T-helper 22 cell (primary cell): ENCODE measurements around the gene KIF4A.
"Not testable (repeated sequence)": the region's sequence is repeated elsewhere in the genome, so short reads cannot be mapped to it uniquely, and the experiment has no call there.

ENCODE experiments used
- DNase-seq: peaks from one replicate; pipeline ENCODE4 v3.0.0-alpha.2; 2020; ENCODE audit warnings: low read depth

KIF4A gene

DNA sequence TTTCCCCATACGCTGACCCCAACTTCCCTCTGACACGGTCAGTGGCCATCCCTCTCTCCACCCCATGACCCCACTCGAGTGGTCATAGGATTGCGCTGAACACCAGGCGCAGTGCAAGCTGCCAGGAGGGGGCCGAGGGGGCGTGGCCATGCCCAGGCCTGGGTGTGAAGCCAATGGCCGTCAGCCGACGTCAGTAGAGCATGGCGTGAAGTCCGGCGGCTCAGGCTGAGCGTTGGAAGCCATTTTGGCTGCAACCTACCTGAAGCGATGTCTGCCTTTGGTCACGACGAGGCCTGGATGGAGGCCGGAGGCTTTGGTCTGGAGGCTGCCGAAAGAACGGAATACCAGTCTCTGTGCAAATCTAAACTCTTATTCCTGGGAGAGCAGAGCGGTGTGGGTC lies 8.0 kb upstream of the KIF4A start, which contains the start of gene RAB41:
Gene RAB41, plus strand, starts transcription at position 222 of the 400 bp plus-strand sequence. Its CDS starts 46 bp downstream, at position 268.
- DNase-seq = no peak

DNA sequence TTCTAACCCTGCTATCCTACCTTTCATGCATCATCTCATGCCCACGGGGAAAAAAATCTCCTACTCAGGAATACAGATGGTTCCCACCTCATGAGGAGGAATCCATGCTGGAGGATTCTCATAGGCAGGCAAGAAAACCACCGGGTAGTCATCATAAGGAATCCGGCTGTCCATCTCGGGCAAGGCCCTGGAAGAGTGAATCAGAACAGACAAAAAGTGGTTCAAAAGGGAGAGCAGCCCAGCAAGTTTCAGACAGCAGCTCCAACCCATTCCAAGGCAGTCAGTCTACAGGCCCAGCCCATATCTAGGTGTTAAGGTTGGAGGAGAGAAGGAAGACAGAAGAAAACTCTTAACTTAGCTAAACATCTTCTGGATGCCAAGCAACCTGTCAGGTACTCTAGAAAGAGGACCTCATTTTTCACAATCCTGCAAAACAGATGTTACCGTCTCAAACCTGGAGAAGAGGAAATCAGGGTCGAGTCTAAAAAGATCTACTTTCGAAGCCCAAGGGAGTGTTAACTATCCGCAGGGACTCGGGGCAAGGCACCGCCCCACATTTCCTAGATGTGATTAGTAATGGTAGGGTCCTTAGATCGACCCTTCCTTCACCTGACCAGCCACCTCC lies 624 bp upstream of the KIF4A start:
- DNase-seq = no peak

DNA sequence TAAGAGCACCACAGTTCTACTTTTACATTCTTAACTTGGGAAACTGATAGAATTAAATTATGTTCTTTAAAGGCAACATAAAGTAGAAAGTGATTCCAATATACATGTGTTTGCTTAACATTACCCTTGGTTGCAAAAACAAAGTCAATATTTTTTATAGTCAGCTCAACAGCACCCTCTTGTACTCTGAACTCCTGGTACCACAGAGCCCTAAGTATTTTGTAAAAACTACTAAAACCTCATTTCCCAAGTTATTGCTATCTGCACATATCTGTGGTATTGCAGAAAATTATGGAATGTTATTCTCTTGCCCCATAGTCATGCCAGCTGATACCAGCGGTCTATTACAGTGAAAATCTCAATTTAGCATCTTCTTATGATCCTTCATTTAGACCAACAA lies 2.9 kb downstream of the KIF4A start:
- no peak for DNase-seq

DNA sequence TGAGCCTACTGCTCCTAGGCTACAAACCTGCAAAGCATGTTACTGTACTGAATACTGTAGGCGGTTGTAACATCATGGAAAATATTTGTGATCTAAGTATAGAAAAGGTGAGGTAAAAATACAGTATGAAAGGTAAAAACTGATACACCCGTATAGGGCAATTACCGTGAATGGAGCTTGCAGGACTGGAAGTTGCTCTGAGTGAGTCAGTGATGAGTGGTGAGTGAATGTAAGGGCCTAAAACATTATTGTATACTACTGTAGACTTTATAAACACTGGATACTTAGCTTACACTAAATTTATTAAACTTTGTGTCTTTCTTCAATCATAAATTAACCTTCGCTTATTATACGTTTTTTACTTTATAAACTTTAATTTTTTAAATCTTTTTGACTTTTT lies 3.7 kb downstream of the KIF4A start:
- no peak for DNase-seq

GRCh38 chrX:70301716-70302115 lies 11.8 kb downstream of the KIF4A start:
- no peak for DNase-seq

DNA sequence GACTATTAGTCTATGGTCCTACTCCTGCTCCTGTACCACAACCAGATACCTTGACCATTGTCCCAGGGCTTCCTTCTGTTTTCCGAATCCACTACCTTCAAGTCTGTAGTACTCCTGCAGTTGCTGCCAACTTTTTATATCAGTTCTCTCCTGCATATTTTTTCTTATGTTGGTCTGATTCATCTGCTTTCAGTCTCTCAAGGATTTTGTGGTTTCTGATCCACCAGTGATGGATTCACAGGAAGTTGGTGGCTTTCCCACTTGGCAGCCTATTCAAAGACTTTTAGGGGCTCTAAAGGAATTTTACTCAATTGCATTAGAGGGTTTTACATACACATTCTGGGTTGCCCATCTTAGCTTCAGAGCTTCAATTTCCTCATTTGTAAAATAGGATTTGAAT lies 23.6 kb downstream of the KIF4A start:
- DNase-seq = no peak

DNA sequence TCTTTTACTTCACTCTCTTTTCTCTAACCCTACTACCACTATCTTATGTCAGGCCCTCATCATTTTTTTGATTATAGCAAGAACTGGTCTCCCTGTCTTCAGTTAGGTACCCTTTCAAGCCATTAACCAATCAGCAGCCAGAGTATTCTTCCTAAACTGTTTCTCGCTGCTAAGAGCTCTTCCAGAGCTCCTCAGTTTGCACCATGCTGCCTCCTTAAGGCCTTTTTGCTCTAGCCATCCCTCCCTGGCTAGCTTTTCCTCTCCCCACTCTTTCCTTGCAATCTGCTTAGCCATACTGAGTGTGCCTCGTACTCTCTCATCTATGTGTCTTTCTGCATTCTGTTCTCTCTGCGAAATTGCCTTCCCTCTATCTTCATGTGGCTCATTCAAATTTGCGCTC lies 32.9 kb downstream of the KIF4A start:
- no peak for DNase-seq

- DNase-seq = not testable (repeated sequence)
Observed at GRCh38 chrX:70323628-70324027, 33.7 kb downstream of the KIF4A start.

DNA sequence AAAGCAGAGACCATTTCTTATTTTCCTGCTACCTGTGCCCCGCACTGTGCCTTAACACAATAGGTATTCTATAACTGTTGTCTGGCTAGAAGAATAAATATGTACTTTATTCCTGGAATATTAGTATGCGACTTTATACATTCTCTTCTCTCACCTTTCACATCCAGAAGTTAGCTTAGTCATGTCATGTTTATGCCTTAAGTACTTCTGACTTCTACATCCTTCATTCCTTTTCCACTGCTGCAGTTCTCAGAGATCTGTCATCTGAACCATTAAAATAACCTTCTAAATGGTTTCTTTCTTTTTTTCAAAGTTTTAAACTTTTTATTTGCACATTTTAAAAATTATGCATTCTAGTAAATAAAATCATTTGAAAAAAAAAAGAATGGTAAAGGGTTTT lies 34.4 kb downstream of the KIF4A start:
- DNase-seq = no peak

GRCh38 chrX:70331161-70331560 lies 41.3 kb downstream of the KIF4A start:
- no peak for DNase-seq

GRCh38 chrX:70332600-70332999 lies 42.7 kb downstream of the KIF4A start:
- DNase-seq = no peak

DNA sequence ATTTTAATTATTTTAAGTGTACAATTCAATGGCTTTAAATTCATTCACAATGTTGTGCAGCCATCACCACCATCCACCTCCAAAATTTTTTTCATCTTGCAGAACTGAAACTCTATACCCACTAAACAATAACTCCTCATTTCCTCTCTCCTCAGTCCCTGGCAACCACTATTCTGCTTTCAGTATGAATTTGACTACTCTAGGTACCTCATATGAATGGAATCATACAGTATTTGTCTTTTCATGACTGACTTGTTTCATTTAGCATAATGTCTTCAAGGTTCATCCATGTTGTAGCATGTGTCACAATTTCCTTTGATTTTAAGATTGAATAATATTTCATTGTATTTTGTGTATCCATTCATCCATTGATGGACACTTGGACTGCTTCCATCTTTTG lies 46.9 kb downstream of the KIF4A start:
- DNase-seq = no peak

DNA sequence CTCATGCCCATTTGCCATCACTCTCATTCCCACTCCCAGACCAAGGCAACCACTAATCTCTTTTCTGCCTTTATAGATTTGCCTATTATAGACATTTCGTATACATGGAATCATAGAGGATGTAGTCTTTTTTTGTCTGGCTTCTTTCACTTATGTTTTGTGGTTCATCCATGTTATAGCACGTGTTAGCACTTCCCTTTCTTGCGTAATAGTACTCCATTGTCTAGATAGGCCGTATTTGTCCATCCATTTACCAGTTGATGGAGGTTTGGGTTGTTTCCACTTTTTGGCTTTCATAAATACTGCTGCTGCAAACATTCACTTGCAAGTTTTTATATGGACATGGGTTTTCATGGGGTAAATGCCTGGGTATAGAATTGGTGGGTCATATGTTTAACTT lies 48.4 kb downstream of the KIF4A start:
- no peak for DNase-seq

DNA sequence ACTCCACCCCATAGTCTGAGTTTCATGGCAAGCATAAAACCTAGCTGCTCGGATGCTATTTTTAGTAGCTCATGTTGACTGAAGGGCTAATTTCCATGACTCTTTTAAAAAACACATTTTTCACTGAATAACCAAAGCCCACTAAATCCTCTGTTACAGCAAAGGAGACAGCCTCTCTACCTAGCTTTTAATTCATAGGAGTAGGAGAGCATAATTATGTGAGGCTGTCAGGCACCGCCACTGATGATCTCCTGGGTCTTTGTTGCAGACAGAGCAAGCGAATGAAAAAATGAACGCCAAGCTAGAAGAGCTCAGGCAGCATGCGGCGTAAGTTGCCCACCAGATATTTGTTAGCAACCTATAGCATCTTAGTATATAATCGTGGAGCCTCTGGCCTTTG lies 53.5 kb downstream of the KIF4A start:
- DNase-seq = no peak

GRCh38 chrX:70346418-70347070 lies 56.6 kb downstream of the KIF4A start:
- no peak for DNase-seq

DNA sequence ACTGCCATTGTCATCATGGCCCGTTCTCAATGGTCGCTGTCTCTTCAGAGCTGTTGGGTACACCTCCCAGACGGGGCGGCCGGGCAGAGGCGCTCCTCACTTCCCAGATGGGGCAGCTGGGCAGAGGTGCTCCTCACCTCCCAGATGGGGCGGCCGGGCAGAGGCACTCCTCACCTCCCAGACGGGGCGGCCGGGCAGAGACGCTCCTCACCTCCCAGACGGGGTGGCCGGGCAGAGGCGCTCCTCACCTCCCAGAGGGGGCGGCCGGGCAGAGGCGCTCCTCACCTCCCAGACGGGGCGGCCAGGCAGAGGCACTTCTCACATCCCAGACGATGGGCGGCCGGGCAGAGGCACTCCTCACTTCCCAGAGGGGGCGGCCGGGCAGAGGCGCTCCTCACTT lies 58.9 kb downstream of the KIF4A start:
- DNase-seq = not testable (repeated sequence)

DNA sequence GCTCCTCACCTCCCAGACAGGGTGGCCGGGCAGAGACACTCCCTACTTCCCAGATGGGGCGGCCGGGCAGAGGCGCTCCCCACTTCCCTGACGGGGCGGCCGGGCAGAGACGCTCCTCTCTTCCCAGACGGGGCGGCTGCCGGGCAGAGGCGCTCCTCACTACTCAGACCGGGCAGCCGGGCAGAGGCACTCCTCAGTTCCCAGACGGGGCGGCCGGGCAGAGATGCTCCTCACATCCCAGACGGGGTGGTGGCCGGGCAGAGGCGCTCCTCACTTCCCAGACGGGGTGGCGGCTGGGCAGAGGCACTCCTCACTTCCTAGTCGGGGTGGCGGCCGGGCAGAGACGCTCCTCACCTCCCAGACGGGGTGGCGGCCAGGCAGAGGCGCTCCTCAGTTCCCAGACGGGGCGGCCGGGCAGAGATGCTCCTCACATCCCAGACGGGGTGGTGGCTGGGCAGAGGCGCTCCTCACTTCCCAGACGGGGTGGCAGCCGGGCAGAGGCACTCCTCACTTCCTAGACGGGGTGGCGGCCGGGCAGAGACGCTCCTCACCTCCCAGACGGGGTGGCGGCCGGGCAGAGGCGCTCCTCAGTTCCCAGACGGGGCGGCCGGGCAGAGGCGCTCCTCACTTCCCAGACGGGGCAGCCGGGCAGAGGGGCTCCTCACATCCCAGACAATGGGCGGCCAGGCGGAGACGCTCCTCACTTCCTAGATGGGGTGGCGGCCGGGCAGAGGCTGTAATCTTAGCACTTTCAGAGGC lies 59.6 kb downstream of the KIF4A start:
- not testable (repeated sequence) for DNase-seq

DNA sequence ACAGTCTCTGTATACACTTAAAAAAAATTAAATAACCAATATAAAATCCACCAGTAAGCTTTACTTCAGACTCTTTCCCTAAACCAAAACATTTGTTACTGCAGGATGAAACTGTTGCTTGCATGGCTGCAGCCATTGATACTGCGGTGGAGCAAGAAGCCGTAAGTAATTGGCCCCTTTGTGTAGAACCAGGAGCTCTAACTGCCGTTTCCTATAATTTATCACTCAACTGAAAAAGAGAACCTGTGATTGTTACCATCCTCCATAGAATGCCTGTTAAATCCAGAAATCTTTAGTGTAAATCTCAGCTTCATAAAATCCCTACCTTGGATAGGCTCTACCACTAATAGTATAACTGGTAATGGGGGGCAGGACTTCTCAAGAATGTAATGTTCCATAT lies 62.6 kb downstream of the KIF4A start:
- DNase-seq = no peak

DNA sequence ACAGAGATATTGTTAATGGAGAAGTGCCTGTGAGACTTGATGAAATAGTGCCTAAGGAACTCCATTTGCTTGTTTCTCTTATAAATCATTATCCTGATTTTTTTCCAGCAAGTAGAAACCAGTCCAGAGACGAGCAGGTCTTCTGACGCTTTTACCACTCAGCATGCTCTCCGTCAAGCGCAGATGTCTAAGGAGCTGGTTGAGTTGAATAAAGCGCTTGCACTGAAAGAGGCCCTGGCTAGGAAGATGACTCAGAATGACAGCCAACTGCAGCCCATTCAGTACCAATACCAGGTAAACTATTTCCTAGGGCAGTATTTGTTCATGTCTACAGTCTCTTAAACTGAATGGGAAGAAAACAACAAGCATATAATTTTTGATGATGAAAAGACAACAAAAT lies 63.6 kb downstream of the KIF4A start:
- no peak for DNase-seq

DNA sequence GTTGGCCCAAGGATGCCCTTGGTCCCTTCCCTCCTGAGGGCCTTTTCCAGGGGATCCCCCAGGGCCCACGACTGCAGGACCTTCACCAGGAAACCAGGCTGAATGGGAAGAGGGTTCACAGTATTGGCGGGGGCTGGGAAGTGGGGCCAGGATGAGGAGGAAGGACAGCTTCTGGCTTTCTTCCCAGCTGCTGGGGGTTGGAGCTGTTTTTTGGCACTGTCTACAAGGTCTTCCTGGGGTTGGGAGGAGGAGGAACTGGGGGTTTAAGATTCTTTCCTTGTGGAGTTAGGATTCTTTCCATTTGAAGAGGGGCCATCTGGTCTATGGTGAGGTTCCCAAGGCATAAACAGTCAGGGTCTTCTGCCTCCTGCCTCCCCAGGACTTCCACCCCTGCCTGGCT lies 64.8 kb downstream of the KIF4A start:
- no peak for DNase-seq

DNA sequence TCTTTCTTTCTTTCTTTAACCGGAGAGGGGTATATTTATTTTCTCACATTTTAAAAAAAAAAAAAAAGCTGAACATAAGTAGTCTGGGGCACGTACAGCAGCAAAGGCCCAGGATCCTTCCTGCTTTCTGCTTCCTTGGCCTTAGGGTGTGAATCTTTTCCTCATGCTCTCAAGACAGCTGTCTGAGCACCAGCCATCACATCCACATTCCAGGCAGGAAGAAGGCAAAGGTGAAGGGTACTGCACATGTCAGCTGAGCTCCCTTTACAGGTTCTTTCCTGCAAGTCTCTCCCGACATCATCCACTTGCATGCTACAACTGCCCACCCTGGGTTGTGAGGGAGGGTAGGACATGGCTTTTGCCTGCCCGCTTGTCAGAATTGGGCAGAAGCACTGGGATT lies 69.6 kb downstream of the KIF4A start:
- no peak for DNase-seq

DNA sequence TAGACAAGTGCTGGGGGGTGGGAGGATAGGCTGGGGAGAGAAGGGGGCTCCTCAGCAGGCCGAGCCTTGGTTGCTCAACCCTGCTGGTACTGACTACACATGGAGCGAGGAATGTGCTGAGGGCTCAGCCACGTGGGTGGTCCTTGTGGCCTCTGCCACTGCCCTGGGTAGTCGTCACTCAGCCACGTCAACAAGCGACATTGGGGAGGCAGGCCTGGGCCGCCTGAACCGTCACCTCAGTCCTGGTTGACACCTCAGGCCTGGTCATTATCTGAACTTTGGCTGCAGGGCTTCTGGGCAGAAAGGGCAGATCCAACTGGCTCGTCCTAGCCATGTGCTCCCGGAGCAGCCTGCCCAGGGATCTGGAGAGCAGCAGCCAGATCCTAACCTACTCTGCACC lies 70.5 kb downstream of the KIF4A start:
- no peak for DNase-seq

DNA sequence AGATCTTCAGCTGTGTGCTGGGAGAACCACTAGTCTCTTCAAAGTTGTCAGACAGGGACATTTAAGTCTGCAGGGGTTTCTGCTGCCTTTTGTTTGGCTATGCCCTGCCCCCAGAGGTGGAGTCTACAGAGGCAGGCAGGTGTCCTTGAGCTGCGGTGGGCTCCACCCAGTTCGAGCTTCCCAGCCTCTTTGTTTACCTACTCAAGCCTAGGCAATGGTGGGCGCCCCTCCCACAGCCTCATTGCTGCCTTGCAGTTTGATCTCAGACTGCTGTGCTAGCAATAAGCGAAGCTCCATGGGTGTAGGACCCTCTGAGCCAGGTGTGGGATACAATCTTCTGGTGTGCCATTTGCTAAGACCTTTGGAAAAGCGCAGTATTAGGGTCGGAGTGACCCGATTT lies 78.8 kb downstream of the KIF4A start:
- not testable (repeated sequence) for DNase-seq
